ENCODE measurements around the gene RPS10. TPM values are rescaled to one million over a fixed set of nuclear protein-coding genes. Genes with fewer than 3 reads are reported as not detected.
A peak's percentile ranks its signal among the peaks of the same experiment; 100 is the strongest.

The RPS10 gene
- 1,000 to 10,000 TPM in 1 of 3 donors, 100 to 1,000 TPM in 2; 683 to 2,037 (median 891) TPM for polyA plus RNA-seq

DNA sequence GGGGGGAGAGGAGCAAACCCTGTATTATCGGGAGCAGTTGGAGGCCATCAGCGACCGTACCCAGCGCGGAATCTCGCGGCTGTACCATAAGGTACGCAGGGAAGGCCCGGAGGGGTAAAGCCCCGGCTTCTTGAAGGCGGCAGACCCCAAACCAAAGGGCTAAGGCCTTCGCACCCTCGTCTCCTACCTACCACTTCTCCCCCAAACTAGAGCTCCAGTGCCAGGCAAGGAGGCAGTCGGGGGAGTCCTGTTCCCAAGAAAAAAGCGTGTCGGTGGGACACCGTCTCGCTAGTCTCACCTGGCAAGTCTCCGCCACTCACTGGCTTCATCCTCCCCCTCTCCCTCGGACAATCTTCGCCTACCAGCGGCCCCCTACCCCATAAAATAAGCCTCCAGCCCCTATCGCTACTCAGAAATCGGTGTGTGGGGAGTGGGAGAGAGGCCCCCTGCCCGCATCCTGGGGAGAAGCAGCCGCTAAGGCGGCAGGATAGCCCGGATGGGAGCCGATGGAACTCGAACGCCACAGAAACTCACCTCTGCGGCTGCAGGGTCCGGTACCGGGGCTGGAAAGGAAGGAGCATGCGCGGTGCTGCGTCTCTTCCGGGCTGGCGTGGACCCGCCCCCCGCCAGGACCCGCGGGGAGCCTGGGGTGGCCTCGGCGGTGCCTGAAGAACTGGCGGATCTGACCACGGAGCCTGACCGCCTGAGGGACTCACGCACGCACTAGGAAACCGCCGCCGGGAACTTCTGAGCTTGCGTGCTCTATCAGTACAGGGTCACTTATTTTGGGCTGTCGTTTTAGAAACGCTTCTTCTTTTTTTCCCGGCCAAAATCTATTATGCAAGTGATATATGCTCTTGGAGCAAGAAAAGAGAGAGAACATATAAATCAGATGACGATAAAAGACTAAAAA, at the start of gene RPS10:
Gene RPS10 (minus strand): TSS at position 572 of the 913 bp plus-strand sequence. CDS start 848 bp downstream, outside the sequence.
- Mint-ChIP-seq H3K36me3 (peaks cover 17 to 26% (median 20%) of the 10 kb centered on the region in 3 donors), H3K27me3 (ENCODE audit: low read depth in 3 of 3) (peaks cover 6 to 10% (median 8%) of the 10 kb centered on the region in 3 donors), H3K4me1 (peaks cover 30 to 43% of the 10 kb centered on the region in 2 donors), H3K9me3 (no peaks in the 10 kb centered on the region), H3K27ac (peak within 1 kb of the TSS; percentile 93 to 98 (median 94)), H3K4me3 (peak within 1 kb of the TSS; percentile 93 to 99 (median 96))
- DNase-seq: peak; percentile 89 to 90 (median 90)

DNA sequence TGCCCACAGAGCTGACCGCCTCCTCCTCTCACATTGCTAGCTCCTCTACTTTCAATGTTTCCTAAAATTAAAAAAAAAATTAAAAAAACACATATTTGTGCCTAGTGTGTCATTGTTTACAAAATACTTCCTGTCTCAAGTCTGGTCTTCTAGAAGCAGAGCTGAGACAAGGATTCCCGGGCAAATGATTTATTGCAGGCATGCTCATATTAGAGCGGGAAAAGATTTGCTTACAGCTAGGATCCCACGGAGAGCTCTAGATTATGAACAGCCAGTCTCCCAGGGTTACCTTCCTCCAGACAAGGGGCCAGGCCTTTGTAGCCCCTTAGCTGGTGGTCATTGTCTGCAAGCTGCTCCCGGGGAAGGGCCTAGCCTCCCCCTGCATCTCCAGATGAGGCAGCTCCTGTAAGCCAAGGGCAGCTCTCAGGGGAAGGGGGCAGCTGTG, 49.4 kb upstream of the RPS10 start:
- Mint-ChIP-seq H3K27ac (no peak overlapping the region), H3K4me3 (no peak overlapping the region), H3K4me1 (no peaks in the 10 kb centered on the region), H3K36me3 (no peaks in the 10 kb centered on the region), H3K27me3 (ENCODE audit: low read depth in 3 of 3) (peaks cover 0 to 6% (median 4%) of the 10 kb centered on the region in 3 donors), H3K9me3 (no peaks in the 10 kb centered on the region)
- no peak for DNase-seq

DNA sequence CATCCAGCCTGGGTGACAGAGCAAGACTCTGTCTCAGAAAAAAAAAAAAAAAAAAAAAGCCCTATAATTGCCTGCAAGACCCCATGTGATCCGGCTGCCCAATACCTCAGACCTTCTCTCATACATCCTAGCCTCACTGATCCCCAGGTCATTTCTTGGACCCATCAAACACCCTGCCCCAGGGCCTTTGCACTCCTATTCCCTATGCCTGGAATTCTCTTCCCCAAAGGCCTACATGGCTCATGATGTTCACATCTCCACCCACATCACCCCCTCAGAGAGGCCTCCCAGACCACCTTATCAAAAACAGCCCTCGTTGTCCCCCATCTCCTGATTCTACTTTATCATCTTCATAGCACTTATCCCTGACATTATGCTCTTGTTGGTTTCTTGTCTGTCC, 48.9 kb upstream of the RPS10 start:
- Mint-ChIP-seq H3K27ac (peak overlapping the region in 1 of 6 donors; percentile 2), H3K4me1 (no peaks in the 10 kb centered on the region), H3K9me3 (no peaks in the 10 kb centered on the region), H3K36me3 (no peaks in the 10 kb centered on the region), H3K27me3 (ENCODE audit: low read depth in 3 of 3) (peaks cover 0 to 6% (median 4%) of the 10 kb centered on the region in 3 donors), H3K4me3 (no peak overlapping the region)
- no peak for DNase-seq

DNA sequence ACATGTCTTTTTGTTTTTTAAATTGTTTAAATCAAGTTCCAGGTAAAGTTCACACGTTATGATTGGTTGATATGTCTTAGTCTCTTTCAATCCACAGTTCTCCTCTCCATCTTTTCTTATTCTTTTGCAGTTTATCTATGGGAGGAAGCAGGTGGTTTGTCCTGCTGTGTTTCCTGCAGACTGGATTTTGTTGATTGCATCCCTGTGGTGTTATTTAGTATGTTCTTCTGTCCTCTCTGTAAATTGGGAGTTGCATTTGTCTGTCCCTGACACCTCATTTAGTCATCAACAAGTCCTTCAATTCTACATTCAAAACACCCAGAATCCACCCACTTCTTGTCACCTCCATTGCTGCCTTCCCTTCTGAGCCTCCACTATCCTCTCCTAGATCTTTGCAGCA, 48.1 kb upstream of the RPS10 start:
- no peak overlapping the region for H3K27ac Mint-ChIP-seq
- no peaks in the 10 kb centered on the region for H3K9me3 Mint-ChIP-seq
- no peaks in the 10 kb centered on the region for H3K36me3 Mint-ChIP-seq
- peaks cover 0 to 7% (median 4%) of the 10 kb centered on the region in 3 donors for H3K27me3 Mint-ChIP-seq (ENCODE audit: low read depth in 3 of 3)
- DNase-seq: no peak
- H3K4me1 Mint-ChIP-seq: no peaks in the 10 kb centered on the region
- no peak overlapping the region for H3K4me3 Mint-ChIP-seq

DNA sequence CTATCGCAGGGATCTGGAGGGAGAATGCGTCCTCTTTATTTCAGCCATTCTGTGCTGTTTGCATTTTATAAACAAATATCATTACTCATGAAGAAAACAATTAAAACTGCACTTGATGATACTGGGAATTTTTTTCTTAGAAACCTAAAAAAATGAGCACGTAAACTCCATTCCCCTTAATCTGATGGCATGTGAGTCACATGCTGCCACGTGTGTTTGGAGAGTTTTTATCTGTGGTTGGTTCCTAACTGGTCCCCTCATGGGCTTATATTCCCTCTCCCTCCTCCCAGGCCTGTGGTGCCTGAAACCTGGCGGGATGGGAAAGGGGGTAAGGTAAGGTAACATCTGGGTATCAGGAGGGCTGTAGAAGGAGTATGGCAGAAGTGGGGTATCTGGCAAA, 46.6 kb upstream of the RPS10 start:
- no peak for DNase-seq
- Mint-ChIP-seq H3K36me3 (no peaks in the 10 kb centered on the region), H3K27ac (no peak overlapping the region), H3K27me3 (ENCODE audit: low read depth in 3 of 3) (peaks cover 1 to 7% (median 4%) of the 10 kb centered on the region in 3 donors), H3K4me3 (no peak overlapping the region), H3K4me1 (no peaks in the 10 kb centered on the region), H3K9me3 (no peaks in the 10 kb centered on the region)

DNA sequence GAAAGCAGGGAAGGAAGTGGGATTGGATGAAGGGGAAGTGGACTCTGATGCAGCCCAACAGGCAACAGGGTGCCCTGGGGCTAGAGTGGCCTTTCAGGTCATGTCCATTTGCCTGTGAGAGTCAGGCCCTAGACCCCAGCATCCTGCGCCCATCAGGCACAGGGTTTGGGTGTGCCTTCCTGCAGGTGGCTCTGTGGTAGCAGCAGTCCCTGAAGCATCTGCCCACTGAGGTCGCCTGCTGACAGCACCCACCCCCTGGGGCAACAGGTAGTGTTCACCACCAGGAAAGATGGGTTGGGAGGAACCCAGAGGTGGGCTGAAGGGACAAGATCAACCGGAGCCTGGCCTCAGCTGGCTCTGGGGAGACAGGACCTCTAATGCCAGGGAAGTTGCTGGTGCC, 43.6 kb upstream of the RPS10 start:
- H3K9me3 Mint-ChIP-seq: no peaks in the 10 kb centered on the region
- peaks cover 0 to 5% of the 10 kb centered on the region in 2 donors for H3K4me1 Mint-ChIP-seq
- no peak overlapping the region for H3K4me3 Mint-ChIP-seq
- no peak overlapping the region for H3K27ac Mint-ChIP-seq
- H3K36me3 Mint-ChIP-seq: no peaks in the 10 kb centered on the region
- peaks cover 1 to 10% (median 4%) of the 10 kb centered on the region in 3 donors for H3K27me3 Mint-ChIP-seq (ENCODE audit: low read depth in 3 of 3)
- no peak for DNase-seq

DNA sequence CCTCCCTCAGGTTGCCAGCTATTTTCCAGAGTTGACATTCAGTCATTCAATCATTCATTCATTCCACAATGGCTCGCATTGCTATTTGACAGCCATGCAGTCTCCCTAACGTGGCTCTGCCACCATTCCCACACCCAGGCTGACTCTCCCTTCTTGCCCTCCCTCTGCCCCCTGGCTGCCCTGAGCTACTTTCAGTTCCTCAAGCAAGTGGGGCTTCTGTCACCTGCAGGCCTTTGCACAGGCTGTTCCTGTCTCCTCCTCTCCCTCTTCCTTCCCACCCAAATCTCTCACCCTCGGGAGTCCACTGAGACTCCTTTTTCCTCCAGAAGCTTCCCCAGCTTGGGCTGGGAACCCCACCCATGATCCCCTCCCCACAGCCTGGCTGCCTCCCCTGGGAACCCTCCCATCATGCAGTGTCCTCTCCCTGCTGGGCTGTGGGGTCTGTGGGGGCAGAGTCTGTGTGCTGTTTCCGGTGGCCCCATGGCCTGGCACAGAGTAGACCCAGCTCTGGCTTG, 42.6 kb upstream of the RPS10 start:
- Mint-ChIP-seq H3K9me3 (no peaks in the 10 kb centered on the region), H3K27ac (no peak overlapping the region), H3K4me3 (no peak overlapping the region), H3K27me3 (ENCODE audit: low read depth in 3 of 3) (peaks cover 1 to 14% (median 4%) of the 10 kb centered on the region in 3 donors), H3K4me1 (peaks cover 0 to 5% of the 10 kb centered on the region in 2 donors), H3K36me3 (no peaks in the 10 kb centered on the region)
- no peak for DNase-seq

DNA sequence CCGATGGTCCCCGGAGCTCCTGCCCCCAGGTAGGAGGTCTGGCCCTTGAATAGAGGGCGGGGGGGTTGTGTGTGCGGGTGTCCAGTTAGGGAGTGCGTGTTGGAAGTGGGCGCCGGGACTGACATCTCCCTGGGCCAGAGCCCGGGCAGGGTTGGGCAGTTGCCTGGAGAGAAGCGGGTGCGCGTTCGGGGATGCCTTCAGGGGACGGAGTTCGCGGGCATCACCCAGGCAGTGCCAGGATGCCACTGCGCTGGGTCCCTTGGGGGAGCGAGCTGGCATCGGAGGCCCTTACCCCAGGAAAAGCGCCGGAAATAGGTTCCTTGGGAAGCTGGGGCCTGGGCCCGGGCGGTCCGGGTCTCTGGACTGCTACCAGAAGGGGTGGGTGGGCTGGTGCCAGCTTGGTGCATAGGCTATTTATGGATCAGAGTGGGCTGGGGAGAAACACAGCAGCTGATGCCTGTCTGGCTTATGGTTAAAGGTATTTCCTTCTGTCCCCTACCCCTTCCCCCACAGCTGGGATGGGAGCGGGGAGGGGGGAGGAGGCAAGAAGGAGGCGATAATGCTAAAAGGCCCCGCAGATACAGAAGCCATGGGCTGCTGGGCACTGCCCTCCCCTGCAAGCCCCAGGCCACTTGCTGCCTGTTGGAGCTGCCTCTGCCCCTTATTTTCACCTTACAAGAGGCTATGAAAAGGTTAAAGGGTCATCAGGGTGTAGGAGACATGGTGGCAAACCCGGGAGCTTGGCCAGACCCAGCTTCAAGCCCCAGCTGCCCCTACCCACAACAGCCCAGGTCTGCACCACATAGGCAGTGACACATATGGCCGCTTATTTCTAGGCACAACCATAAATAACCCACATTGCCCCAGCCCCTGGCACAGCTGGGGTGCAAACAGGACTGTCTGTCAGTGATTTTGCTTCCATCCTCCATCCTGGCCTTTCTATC, 40.6 kb upstream of the RPS10 start:
- H3K4me1 Mint-ChIP-seq: peaks cover 0 to 5% of the 10 kb centered on the region in 2 donors
- peaks cover 1 to 21% (median 1%) of the 10 kb centered on the region in 3 donors for H3K27me3 Mint-ChIP-seq (ENCODE audit: low read depth in 3 of 3)
- H3K4me3 Mint-ChIP-seq: peak overlapping the region in 4 of 5 donors; percentile 12 to 66 (median 58)
- no peak for DNase-seq
- no peaks in the 10 kb centered on the region for H3K36me3 Mint-ChIP-seq
- no peaks in the 10 kb centered on the region for H3K9me3 Mint-ChIP-seq
- H3K27ac Mint-ChIP-seq: no peak overlapping the region

DNA sequence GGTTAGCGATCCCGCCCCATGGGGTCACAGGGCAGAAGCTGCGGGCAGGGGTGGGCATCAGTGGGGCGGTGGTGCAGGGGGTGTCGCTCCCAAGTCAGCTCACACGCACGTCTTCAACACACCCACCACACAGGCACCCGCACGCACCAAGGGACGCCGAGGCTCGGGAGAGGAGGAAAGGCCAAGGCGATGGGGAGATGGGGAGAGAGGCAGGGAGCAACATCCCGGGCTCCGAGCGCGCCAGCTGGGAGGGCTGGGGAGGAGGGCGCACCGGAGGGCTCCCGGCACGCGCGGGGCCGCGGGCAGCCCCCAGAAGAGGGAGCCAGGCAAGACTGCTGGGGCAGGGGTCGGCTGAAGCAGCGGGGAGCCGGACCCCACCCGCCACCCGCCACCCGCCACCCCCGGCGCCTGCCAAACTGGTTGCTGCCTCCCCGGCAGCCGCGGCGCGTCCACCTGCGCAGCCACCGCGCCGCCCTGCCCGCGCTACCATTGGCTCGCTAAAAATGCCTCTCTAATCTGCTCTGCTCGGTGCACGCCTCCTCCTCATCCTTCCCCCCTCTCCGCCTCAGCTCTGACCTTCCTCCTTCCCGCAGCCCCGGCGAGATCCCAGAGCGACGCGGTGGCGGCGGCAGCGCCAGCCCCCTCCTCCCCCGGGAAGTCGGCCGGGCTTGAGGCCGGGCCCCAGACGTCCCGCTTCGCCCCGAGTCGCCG, 39.8 kb upstream of the RPS10 start, which contains the start of gene PACSIN1:
Gene PACSIN1 (plus strand): TSS at position 546 of the 711 bp plus-strand sequence. CDS start 60,230 bp downstream, outside the sequence.
- peak in 1 of 3 donors; percentile 18 for DNase-seq
- Mint-ChIP-seq H3K4me3 (peak within 1 kb of the TSS in 4 of 5 donors; percentile 13 to 72 (median 56)), H3K27me3 (ENCODE audit: low read depth in 3 of 3) (peaks cover 1 to 21% (median 1%) of the 10 kb centered on the region in 3 donors), H3K9me3 (no peaks in the 10 kb centered on the region), H3K4me1 (peaks cover 0 to 5% of the 10 kb centered on the region in 2 donors), H3K36me3 (no peaks in the 10 kb centered on the region), H3K27ac (no peak within 1 kb of the TSS)

DNA sequence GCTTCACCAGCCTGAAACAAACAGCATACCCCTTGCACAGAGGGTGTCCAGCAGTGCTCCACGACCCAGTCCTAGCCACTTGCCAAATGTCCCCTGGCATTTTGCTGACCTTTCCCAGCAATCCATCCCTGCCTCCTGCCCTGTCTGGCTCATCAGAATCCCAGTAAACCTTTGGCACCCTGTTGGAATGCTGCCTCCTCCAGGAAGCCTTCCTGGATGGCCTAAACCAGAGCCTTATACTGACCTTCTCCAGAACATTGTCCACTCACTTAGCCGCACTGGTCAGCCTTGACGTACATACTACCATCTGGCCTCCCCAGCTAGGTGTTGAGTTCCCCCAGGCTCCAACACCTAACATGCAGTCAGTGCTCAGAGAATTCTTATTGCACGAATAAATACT, 38.0 kb upstream of the RPS10 start:
- Mint-ChIP-seq H3K27ac (no peak overlapping the region), H3K27me3 (ENCODE audit: low read depth in 3 of 3) (peaks cover 0 to 21% (median under 1%) of the 10 kb centered on the region in 3 donors), H3K4me3 (no peak overlapping the region), H3K36me3 (no peaks in the 10 kb centered on the region), H3K9me3 (no peaks in the 10 kb centered on the region), H3K4me1 (peaks cover 0 to 5% of the 10 kb centered on the region in 2 donors)
- no peak for DNase-seq

DNA sequence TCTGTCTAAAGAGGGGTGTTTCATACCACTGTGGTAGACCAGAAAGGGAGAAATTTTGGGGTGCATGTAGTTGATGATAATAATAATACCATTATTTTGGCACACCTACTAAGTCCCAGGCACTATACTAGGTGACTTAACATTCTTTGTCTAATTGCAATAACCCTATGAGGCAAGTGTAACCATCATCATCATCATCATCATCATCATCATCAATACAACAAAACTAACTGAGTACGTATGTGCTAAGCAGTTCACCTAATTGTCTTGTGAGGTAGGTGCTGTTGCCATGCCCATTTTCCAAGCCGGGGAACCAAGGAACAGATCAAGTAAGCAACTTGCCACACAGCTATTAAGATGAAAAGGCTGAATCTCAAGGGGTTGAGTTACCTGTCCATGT, 37.4 kb upstream of the RPS10 start:
- Mint-ChIP-seq H3K9me3 (no peaks in the 10 kb centered on the region), H3K4me3 (no peak overlapping the region), H3K36me3 (no peaks in the 10 kb centered on the region), H3K27me3 (ENCODE audit: low read depth in 3 of 3) (peaks cover 0 to 21% (median 0%) of the 10 kb centered on the region in 3 donors), H3K27ac (no peak overlapping the region), H3K4me1 (peaks cover 0 to 5% of the 10 kb centered on the region in 2 donors)
- DNase-seq: no peak

DNA sequence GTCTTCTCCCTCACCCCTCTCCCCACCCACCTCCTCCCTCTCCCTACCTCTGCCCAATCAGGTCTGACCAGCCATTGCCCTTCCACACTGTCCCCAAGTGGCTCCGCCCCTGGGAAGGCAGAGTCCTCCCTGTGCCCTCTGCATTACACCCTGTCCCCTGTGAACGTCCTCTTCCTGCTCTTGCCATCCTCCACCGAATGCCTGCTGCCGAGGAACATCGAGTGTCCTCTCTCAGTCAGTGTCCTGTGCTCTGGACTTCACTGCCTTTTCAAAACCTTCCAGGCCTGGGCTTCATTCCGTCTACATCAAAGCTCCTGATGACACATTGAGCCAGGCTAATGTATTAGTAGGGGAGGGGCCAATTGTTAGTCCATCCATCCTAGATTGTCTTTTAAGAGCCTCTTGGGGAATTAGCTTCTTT, 36.7 kb upstream of the RPS10 start:
- H3K9me3 Mint-ChIP-seq: no peaks in the 10 kb centered on the region
- no peak for DNase-seq
- H3K27ac Mint-ChIP-seq: no peak overlapping the region
- H3K27me3 Mint-ChIP-seq (ENCODE audit: low read depth in 3 of 3): peaks cover 0 to 21% (median 0%) of the 10 kb centered on the region in 3 donors
- no peak overlapping the region for H3K4me3 Mint-ChIP-seq
- peaks cover 0 to 5% of the 10 kb centered on the region in 2 donors for H3K4me1 Mint-ChIP-seq
- no peaks in the 10 kb centered on the region for H3K36me3 Mint-ChIP-seq

DNA sequence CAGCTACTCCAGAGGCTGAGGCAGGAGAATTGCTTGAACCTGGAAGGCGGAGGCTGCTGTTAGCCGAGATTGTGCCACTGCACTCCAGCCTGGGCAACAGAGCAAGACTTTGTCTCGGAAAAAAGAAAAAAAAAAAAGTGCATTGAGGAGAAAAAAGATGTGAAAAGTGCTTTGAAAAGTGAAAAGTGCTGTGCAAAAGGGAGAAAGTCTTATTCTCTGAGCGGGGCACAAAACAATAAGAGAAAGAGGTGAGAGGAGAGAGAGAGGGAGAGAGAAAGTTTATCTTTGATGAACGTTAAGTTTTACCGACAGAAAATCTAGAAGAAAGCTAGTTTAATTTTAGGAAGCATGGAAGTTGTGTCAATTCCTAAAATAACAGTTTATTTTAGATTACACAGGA, 36.1 kb upstream of the RPS10 start:
- Mint-ChIP-seq H3K36me3 (no peaks in the 10 kb centered on the region), H3K4me3 (no peak overlapping the region), H3K4me1 (peaks cover 0 to 5% of the 10 kb centered on the region in 2 donors), H3K27me3 (ENCODE audit: low read depth in 3 of 3) (peaks cover 0 to 21% (median 0%) of the 10 kb centered on the region in 3 donors), H3K9me3 (no peaks in the 10 kb centered on the region), H3K27ac (no peak overlapping the region)
- no peak for DNase-seq
